ENCODE data around the gene SMIM13. TPM values are rescaled to one million over a fixed set of nuclear protein-coding genes. Genes with fewer than 3 reads are reported as not detected.
A peak's percentile ranks its signal among the peaks of the same experiment; 100 is the strongest.

SMIM13 gene
- total RNA-seq, 4 donors from 2014 or later: 5.3 to 7.8 (median 7.1) TPM

GRCh38 chr6:11094411-11094851 is 797 bp downstream of the SMIM13 start:
- 0 to 1% methylated on average over 12 to 15 of the region's 15 CpGs for WGBS, 2 donors

GRCh38 chr6:11094941-11095340 is 1.3 kb downstream of the SMIM13 start:
- intact Hi-C loops (cut with DNase I): no loop called here
- H3K36me3 ChIP-seq: no peaks in the 10 kb centered on the region
- no peak for TF ChIP-seq POLR2A (IDR thresholded peaks at IDR 0.05)
- no peak for TF ChIP-seq CTCF (IDR thresholded peaks at IDR 0.05)
- H3K4me3 ChIP-seq (replicated peaks in 1 of 3): peak overlapping the region in 1 of 3 donors; percentile 77
- H3K27ac ChIP-seq: no peak overlapping the region
- WGBS, 2 donors: 39 to 41% methylated on average over 7 of the region's 7 CpGs
- H3K9me3 ChIP-seq: no peaks in the 10 kb centered on the region
- H3K27me3 ChIP-seq: no peaks in the 10 kb centered on the region
- peaks cover 10 to 16% of the 10 kb centered on the region in 2 donors for H3K4me1 ChIP-seq
- no peak for DNase-seq

More at GRCh38 chr6:11094411-11094851, 797 bp downstream of the SMIM13 start:
- Histone ChIP-seq H3K4me3 (replicated peaks in 1 of 3) (peak overlapping the region; percentile 7 to 77 (median 49)), H3K36me3 (no peaks in the 10 kb centered on the region), H3K9me3 (no peaks in the 10 kb centered on the region), H3K27ac (peak overlapping the region in 2 of 3 donors; percentile 94 to 98), H3K4me1 (peaks cover 10 to 16% of the 10 kb centered on the region in 2 donors), H3K27me3 (no peaks in the 10 kb centered on the region)
- peak; percentile 53 to 57 for DNase-seq
- intact Hi-C loops (cut with DNase I): no loop called here
- no peak for TF ChIP-seq POLR2A (IDR thresholded peaks at IDR 0.05)
- no peak for TF ChIP-seq CTCF (IDR thresholded peaks at IDR 0.05)

- H3K36me3 ChIP-seq: no peaks in the 10 kb centered on the region
- no peaks in the 10 kb centered on the region for H3K9me3 ChIP-seq
- 75 to 82% methylated on average over 4 of the region's 4 CpGs for WGBS, 2 donors
- H3K4me1 ChIP-seq: peaks cover 10 to 16% of the 10 kb centered on the region in 2 donors
- H3K4me3 ChIP-seq (replicated peaks in 1 of 3): no peak overlapping the region
- no peak for TF ChIP-seq CTCF (IDR thresholded peaks at IDR 0.05)
- TF ChIP-seq POLR2A (IDR thresholded peaks at IDR 0.05): no peak
- intact Hi-C loops (cut with DNase I): no loop called here
- peak; percentile 6 to 14 for DNase-seq
- H3K27ac ChIP-seq: no peak overlapping the region
- no peaks in the 10 kb centered on the region for H3K27me3 ChIP-seq
Measured at GRCh38 chr6:11096109-11096508, 2.5 kb downstream of the SMIM13 start.

- Histone ChIP-seq H3K9me3 (no peaks in the 10 kb centered on the region), H3K4me1 (peaks cover 10 to 16% of the 10 kb centered on the region in 2 donors), H3K27ac (no peak overlapping the region), H3K4me3 (replicated peaks in 1 of 3) (no peak overlapping the region), H3K27me3 (no peaks in the 10 kb centered on the region), H3K36me3 (no peaks in the 10 kb centered on the region)
- intact Hi-C loops (cut with DNase I): no loop called here
- no peak for DNase-seq
- 92 to 95% methylated on average over 8 of the region's 8 CpGs for WGBS, 2 donors
- no peak for TF ChIP-seq CTCF (IDR thresholded peaks at IDR 0.05)
- no peak for TF ChIP-seq POLR2A (IDR thresholded peaks at IDR 0.05)
Measured at GRCh38 chr6:11097476-11097875, 3.8 kb downstream of the SMIM13 start.

GRCh38 chr6:11098004-11098403 is 4.4 kb downstream of the SMIM13 start:
- no peak overlapping the region for H3K4me3 ChIP-seq (replicated peaks in 1 of 3)
- H3K4me1 ChIP-seq: peaks cover 6 to 11% of the 10 kb centered on the region in 2 donors
- intact Hi-C loops (cut with DNase I): no loop called here
- H3K27me3 ChIP-seq: no peaks in the 10 kb centered on the region
- WGBS, 2 donors: 100% methylated on average over 1 of the region's 1 CpG
- no peaks in the 10 kb centered on the region for H3K9me3 ChIP-seq
- no peak for DNase-seq
- H3K36me3 ChIP-seq: no peaks in the 10 kb centered on the region
- TF ChIP-seq POLR2A (IDR thresholded peaks at IDR 0.05): no peak
- no peak for TF ChIP-seq CTCF (IDR thresholded peaks at IDR 0.05)
- no peak overlapping the region for H3K27ac ChIP-seq
